OCI-LY3 (cell line): ENCODE results near the gene MTTP.

ENCODE experiments used
- H2AFZ ChIP-seq: fragments of 200-600, 300-600 bp; shearing (Covaris generic); 2 replicates; pipeline ENCODE4 v1.6.0; 2014; ENCODE audit warnings: antibody characterized with exemption, low read depth, low read length
- H3K27ac ChIP-seq: fragments of 200-600, 300-600 bp; sonication (generic); 2 replicates; pipeline ENCODE4 v1.5.1; 2014; ENCODE audit warnings: mild to moderate bottlenecking, low read length, moderate library complexity, mixed read lengths
- H3K27me3 ChIP-seq: fragments of 200-600, 300-600 bp; sonication (generic); 2 replicates; pipeline ENCODE4 v1.6.1; 2014; ENCODE audit warnings: low read depth, low read length, mixed read lengths
- H3K36me3 ChIP-seq: fragments of 200-600, 300-600 bp; sonication (generic); replicated peaks from 2 replicates; pipeline ENCODE3; 2014; ENCODE audit warnings: low read depth, low read length, mixed read lengths
- H3K4me1 ChIP-seq: fragments of 300-600, 200-600 bp; sonication (generic); 2 replicates; pipeline ENCODE4 v1.6.1; 2014; ENCODE audit warnings: low read length, mixed read lengths
- H3K4me2 ChIP-seq: fragments of 200-600, 300-600 bp; sonication (generic); 2 replicates; pipeline ENCODE4 v1.6.1; 2014; ENCODE audit warnings: low read length, mixed read lengths
- H3K4me3 ChIP-seq: fragments of 300-600, 200-600 bp; sonication (generic); 2 replicates; pipeline ENCODE4 v1.5.1; 2014; ENCODE audit warnings: antibody characterized with exemption, mild to moderate bottlenecking, low read length, moderate library complexity
- H3K79me2 ChIP-seq: fragments of 300-600, 200-600 bp; shearing (Covaris generic); 2 replicates; pipeline ENCODE4 v1.6.1; 2014; ENCODE audit warnings: mild to moderate bottlenecking, low read length, mixed read lengths
- H3K9ac ChIP-seq: fragments of 300-600, 200-600 bp; shearing (Covaris generic); 2 replicates; pipeline ENCODE4 v1.6.0; 2014; ENCODE audit warnings: mild to moderate bottlenecking, low read length, moderate library complexity
- H3K9me3 ChIP-seq: fragments of 200-600, 300-600 bp; shearing (Covaris generic); 2 replicates; pipeline ENCODE4 v1.6.1; 2014; ENCODE audit warnings: low read length, mixed read lengths; ENCODE audit not compliant: insufficient read depth
- H4K20me1 ChIP-seq: fragments of 200-600, 300-600 bp; sonication (generic); 2 replicates; pipeline ENCODE4 v1.6.1; 2016; ENCODE audit warnings: low read length, mixed read lengths; ENCODE audit not compliant: insufficient read depth
- CTCF ChIP-seq: fragments of 200-600, 300-600 bp; sonication (generic); IDR thresholded peaks from 2 replicates; pipeline ENCODE4 v1.5.1; 2014; ENCODE audit warnings: antibody characterized with exemption, low read length, low read depth
- EZH2phosphoT487 ChIP-seq: fragments of 200-600 bp; shearing (Covaris generic); IDR thresholded peaks from 2 replicates; pipeline ENCODE4 v1.6.1; 2018; ENCODE audit warnings: antibody characterized with exemption, mixed run types, low read depth

The MTTP gene

GRCh38 chr4:99636422-99636821 is 61.8 kb downstream of the MTTP start:
- H4K20me1 ChIP-seq = no peaks in the 10 kb centered on the region
- no peaks in the 10 kb centered on the region for H3K79me2 ChIP-seq
- no peaks in the 10 kb centered on the region for H3K27me3 ChIP-seq
- no peaks in the 10 kb centered on the region for H3K36me3 ChIP-seq
- H3K27ac ChIP-seq = no peak overlapping the region
- no peak overlapping the region for H3K9ac ChIP-seq
- H2AFZ ChIP-seq = no peak overlapping the region
- H3K4me3 ChIP-seq = no peak overlapping the region
- H3K4me2 ChIP-seq = no peak overlapping the region
- H3K9me3 ChIP-seq = no peaks in the 10 kb centered on the region
- TF ChIP-seq CTCF (no peak), EZH2phosphoT487 (no peak)
- no peaks in the 10 kb centered on the region for H3K4me1 ChIP-seq

GRCh38 chr4:99637174-99637573 is 62.5 kb downstream of the MTTP start:
- H3K9me3 ChIP-seq = no peaks in the 10 kb centered on the region
- no peaks in the 10 kb centered on the region for H3K27me3 ChIP-seq
- H3K27ac ChIP-seq = no peak overlapping the region
- H3K36me3 ChIP-seq = no peaks in the 10 kb centered on the region
- no peaks in the 10 kb centered on the region for H3K4me1 ChIP-seq
- no peak overlapping the region for H3K9ac ChIP-seq
- H3K4me2 ChIP-seq = no peak overlapping the region
- TF ChIP-seq CTCF (no peak), EZH2phosphoT487 (no peak)
- no peaks in the 10 kb centered on the region for H4K20me1 ChIP-seq
- H3K79me2 ChIP-seq = no peaks in the 10 kb centered on the region
- H2AFZ ChIP-seq = no peak overlapping the region
- H3K4me3 ChIP-seq = no peak overlapping the region

- H4K20me1 ChIP-seq = no peaks in the 10 kb centered on the region
- no peaks in the 10 kb centered on the region for H3K36me3 ChIP-seq
- no peak overlapping the region for H3K4me2 ChIP-seq
- TF ChIP-seq EZH2phosphoT487 = no peak
- TF ChIP-seq CTCF = no peak
- no peak overlapping the region for H3K9ac ChIP-seq
- H3K4me3 ChIP-seq = no peak overlapping the region
- no peak overlapping the region for H3K27ac ChIP-seq
- H3K9me3 ChIP-seq = no peaks in the 10 kb centered on the region
- no peaks in the 10 kb centered on the region for H3K4me1 ChIP-seq
- H3K79me2 ChIP-seq = no peaks in the 10 kb centered on the region
- no peaks in the 10 kb centered on the region for H3K27me3 ChIP-seq
- H2AFZ ChIP-seq = no peak overlapping the region
These were observed 66.1 kb downstream of the MTTP start for GRCh38 chr4:99640676-99641075.

- no peaks in the 10 kb centered on the region for H3K36me3 ChIP-seq
- no peaks in the 10 kb centered on the region for H3K79me2 ChIP-seq
- no peak overlapping the region for H2AFZ ChIP-seq
- no peak overlapping the region for H3K9ac ChIP-seq
- no peaks in the 10 kb centered on the region for H3K9me3 ChIP-seq
- no peak overlapping the region for H3K4me2 ChIP-seq
- H3K27ac ChIP-seq = no peak overlapping the region
- H3K27me3 ChIP-seq = no peaks in the 10 kb centered on the region
- H3K4me3 ChIP-seq = no peak overlapping the region
- TF ChIP-seq EZH2phosphoT487 = no peak
- TF ChIP-seq CTCF = no peak
- no peaks in the 10 kb centered on the region for H3K4me1 ChIP-seq
- H4K20me1 ChIP-seq = no peaks in the 10 kb centered on the region
These were observed 68.3 kb downstream of the MTTP start for GRCh38 chr4:99642725-99643489.
